WTC11 (cell line): ENCODE results near the gene IFNAR1. TPM values are rescaled to one million over a fixed set of nuclear protein-coding genes. Genes with fewer than 3 reads are reported as not detected.

ENCODE experiments used
- ATAC-seq: fragments of 200-7000 bp; cut with Tn5 transposase; 2 replicates; pipeline ENCODE4 v1.10.0; 2021; ENCODE audit warnings: mild to moderate bottlenecking, moderate library complexity
- CTCF ChIA-PET: fragments of 300-600 bp; sonication (Branson Sonifier 250); formaldehyde crosslinking; loops from one replicate; lab custom pipeline; 2021; ENCODE audit warnings: antibody characterized with exemption; lab: Charles Lee
- POLR2A ChIA-PET: fragments of 350-600 bp; sonication (Branson Sonifier 250); formaldehyde crosslinking; loops from one replicate; lab custom pipeline; 2021; ENCODE audit warnings: antibody characterized with exemption; lab: Charles Lee
- DNase-seq: peaks from one replicate; pipeline ENCODE4 v3.0.0; 2021; ENCODE audit warnings: low spot score
- H3K27ac Mint-ChIP-seq: 2 replicates; pipeline ENCODE4 v1.8.0; 2021; ENCODE audit warnings: mixed read lengths
- H3K27me3 Mint-ChIP-seq: 2 replicates; pipeline ENCODE4 v1.8.0; 2021; ENCODE audit warnings: low read depth, mild to moderate bottlenecking, moderate library complexity, mixed read lengths
- H3K36me3 Mint-ChIP-seq: 2 replicates; pipeline ENCODE4 v1.8.0; 2021; ENCODE audit warnings: mixed read lengths
- H3K4me1 Mint-ChIP-seq: 2 replicates; pipeline ENCODE4 v1.8.0; 2022; ENCODE audit warnings: mixed read lengths
- H3K4me3 Mint-ChIP-seq: 2 replicates; pipeline ENCODE4 v1.8.0; 2021; ENCODE audit warnings: mild to moderate bottlenecking, moderate library complexity, mixed read lengths
- H3K9me3 Mint-ChIP-seq: 2 replicates; pipeline ENCODE4 v1.8.0; 2021; ENCODE audit warnings: mixed read lengths
- ARID4B ChIP-seq: sonication (generic); formaldehyde crosslinking; IDR thresholded peaks from 2 replicates; pipeline ENCODE4 v1.8.0; 2023; ENCODE audit warnings: missing genetic modification reagents, mild to moderate bottlenecking, borderline replicate concordance
- CBFB ChIP-seq: sonication (generic); formaldehyde crosslinking; IDR thresholded peaks from 2 replicates; pipeline ENCODE4 v1.8.1; 2022; ENCODE audit warnings: mild to moderate bottlenecking, low read depth, missing genetic modification reagents
- ELF4 ChIP-seq: sonication (generic); formaldehyde crosslinking; IDR thresholded peaks from 2 replicates; pipeline ENCODE4 v1.8.1; 2022; ENCODE audit warnings: low read depth, mild to moderate bottlenecking, moderate library complexity, missing genetic modification reagents
- FOXJ3 ChIP-seq: sonication (generic); formaldehyde crosslinking; IDR thresholded peaks from 2 replicates; pipeline ENCODE4 v1.9.0; 2021; ENCODE audit warnings: missing genetic modification reagents, mild to moderate bottlenecking, borderline replicate concordance
- FOXP4 ChIP-seq: sonication (generic); formaldehyde crosslinking; IDR thresholded peaks from 2 replicates; pipeline ENCODE4 v1.8.0; 2022; ENCODE audit warnings: mild to moderate bottlenecking, missing genetic modification reagents
- IRF1 ChIP-seq: sonication (generic); formaldehyde crosslinking; IDR thresholded peaks from 2 replicates; pipeline ENCODE4 v1.8.0; 2023; ENCODE audit warnings: missing genetic modification reagents
- MLX ChIP-seq: sonication (generic); formaldehyde crosslinking; IDR thresholded peaks from 2 replicates; pipeline ENCODE4 v1.8.1; 2023; ENCODE audit warnings: mild to moderate bottlenecking, missing genetic modification reagents, moderate library complexity
- NFYB ChIP-seq: sonication (generic); formaldehyde crosslinking; conservative IDR thresholded peaks from 2 replicates; pipeline ENCODE4 v1.8.0; 2022; ENCODE audit warnings: low read depth, missing genetic modification reagents
- NR2C2 ChIP-seq: sonication (generic); formaldehyde crosslinking; IDR thresholded peaks from 2 replicates; pipeline ENCODE4 v1.8.0; 2022; ENCODE audit warnings: mild to moderate bottlenecking, missing genetic modification reagents
- NR3C1 ChIP-seq: sonication (generic); formaldehyde crosslinking; conservative IDR thresholded peaks from 2 replicates; pipeline ENCODE4 v1.8.1; 2023; ENCODE audit warnings: low read depth, mild to moderate bottlenecking, missing genetic modification reagents
- OVOL2 ChIP-seq: fragments of 250-450 bp; sonication (Bioruptor Pico); IDR thresholded peaks from 2 replicates; pipeline ENCODE4 v1.9.0; 2021; ENCODE audit warnings: mild to moderate bottlenecking, borderline replicate concordance
- PRDM15 ChIP-seq: sonication (generic); formaldehyde crosslinking; IDR thresholded peaks from 2 replicates; pipeline ENCODE4 v1.8.0; 2022; ENCODE audit warnings: missing genetic modification reagents
- PRRX2 ChIP-seq: fragments of 250-450 bp; sonication (Bioruptor Pico); IDR thresholded peaks from 2 replicates; pipeline ENCODE4 v1.8.0; 2021; ENCODE audit warnings: mild to moderate bottlenecking
- SMAD4 ChIP-seq: sonication (generic); formaldehyde crosslinking; IDR thresholded peaks from 2 replicates; pipeline ENCODE4 v1.8.0; 2022; ENCODE audit warnings: mild to moderate bottlenecking, missing genetic modification reagents
- TCF7 ChIP-seq: sonication (generic); formaldehyde crosslinking; IDR thresholded peaks from 2 replicates; pipeline ENCODE4 v1.8.0; 2022; ENCODE audit warnings: mild to moderate bottlenecking, low read depth, missing genetic modification reagents, moderate library complexity
- ZNF317 ChIP-seq: sonication (generic); formaldehyde crosslinking; IDR thresholded peaks from 2 replicates; pipeline ENCODE4 v1.8.1; 2023; ENCODE audit warnings: low read depth, mild to moderate bottlenecking, moderate library complexity, missing genetic modification reagents, borderline replicate concordance
- ZNF416 ChIP-seq: fragments of 250-450 bp; sonication (Bioruptor Pico); IDR thresholded peaks from 2 replicates; pipeline ENCODE4 v1.9.0; 2021; ENCODE audit warnings: mild to moderate bottlenecking, inconsistent platforms
- ZNF425 ChIP-seq: fragments of 250-450 bp; sonication (Bioruptor Pico); conservative IDR thresholded peaks from 2 replicates; pipeline ENCODE4 v1.9.0; 2021; ENCODE audit warnings: mild to moderate bottlenecking
- total RNA-seq: library from RNA; stranded (reverse); gene quantifications from 3 replicates; pipeline ENCODE4 v1.2.3, GENCODE V29; 2021

Gene IFNAR1
- total RNA-seq, 1 experiment from 2014 or later: 12.2 TPM

- TF ChIP-seq NR2C2 (no peak), NFYB (no peak)
These were observed 62.5 kb downstream of the IFNAR1 start (continued) for GRCh38 chr21:33387294-33387693.

GRCh38 chr21:33388188-33388587 lies 63.4 kb downstream of the IFNAR1 start:
- Mint-ChIP-seq H3K27me3 (no peaks in the 10 kb centered on the region; the same call in 1 of the 2 replicates), H3K9me3 (no peaks in the 10 kb centered on the region), H3K4me3 (no peak overlapping the region), H3K36me3 (no peaks in the 10 kb centered on the region), H3K4me1 (peaks cover 12% of the 10 kb centered on the region), H3K27ac (no peak overlapping the region)
- CTCF ChIA-PET: interaction anchor here (1.8 kb wide), 1 partner anchor 27 kb away, joined by 5 read pairs; no protein-coding TSS in a partner anchor
- no peak for DNase-seq
- POLR2A ChIA-PET: interaction anchor here (0.6 kb wide), 1 partner anchor 633 kb away, joined by 3 read pairs; no protein-coding TSS in a partner anchor
- TF ChIP-seq PRRX2 (CRISPR knock-in tag) (no peak), ZNF317 (CRISPR knock-in tag) (no peak), SMAD4 (no peak), IRF1 (CRISPR knock-in tag) (no peak), TCF7 (no peak), ZNF425 (no peak), ELF4 (CRISPR knock-in tag) (no peak), FOXJ3 (CRISPR knock-in tag) (no peak), OVOL2 (no peak), ARID4B (CRISPR knock-in tag) (no peak), NR3C1 (CRISPR knock-in tag) (no peak), FOXP4 (CRISPR knock-in tag) (no peak), PRDM15 (CRISPR knock-in tag) (no peak), ZNF416 (no peak), MLX (CRISPR knock-in tag) (no peak), CBFB (CRISPR knock-in tag) (no peak)
- no peak for ATAC-seq
